Upper lobe of right lung (tissue), 1 donor: ENCODE measurements around the gene TAF4B. TPM values are rescaled to one million over a fixed set of nuclear protein-coding genes. Genes with fewer than 3 reads are reported as not detected.

Source experiments
- ATAC-seq: fragments of 200-7000 bp; cut with Tn5 transposase; one replicate; pipeline ENCODE4 v1.9.1; 2020; ENCODE audit warnings: mild to moderate bottlenecking, moderate library complexity
- DNase-seq: peaks from one replicate; pipeline ENCODE4 v3.0.0-alpha.2; 2020
- H3K27ac ChIP-seq: fragments of 200-600 bp; one replicate; pipeline ENCODE4 v1.8.0; 2022
- H3K27me3 ChIP-seq: fragments of 200-600 bp; one replicate; pipeline ENCODE4 v1.8.0; 2022; ENCODE audit warnings: mild to moderate bottlenecking
- H3K36me3 ChIP-seq: fragments of 200-600 bp; one replicate; pipeline ENCODE4 v1.8.0; 2022
- H3K4me1 ChIP-seq: fragments of 200-600 bp; one replicate; pipeline ENCODE4 v1.8.0; 2022
- H3K4me3 ChIP-seq: fragments of 200-600 bp; one replicate; pipeline ENCODE4 v1.8.0; 2022; ENCODE audit warnings: mild to moderate bottlenecking
- H3K9me3 ChIP-seq: fragments of 200-600 bp; one replicate; pipeline ENCODE4 v1.8.0; 2022
- intact Hi-C: fragments of 100-400 bp; cut with DNase I; formaldehyde crosslinking; loops from one replicate; pipeline ENCODE4 v1.11.0; 2022
- total RNA-seq: library from RNA; stranded (reverse); fragmentation: NEBNext Ultra II Directional; extraction: Animal tissue kit (Norgen Biotek cat#: 25700); gene quantifications from one replicate; pipeline ENCODE4 v1.2.1, GENCODE V29; 2021
- TF ChIP-seq, protein P1 (sequence below): fragments of 200-600 bp; IDR thresholded peaks from one replicate; pipeline ENCODE4 v1.8.0; 2022; ENCODE audit warnings: antibody characterized with exemption
- donor health status: DM: no; HTN: yes; CAD: no; lungs with severe emphysema.

TAF4B gene
- total RNA-seq, 1 donor from 2014 or later, result 3.3 TPM

DNA sequence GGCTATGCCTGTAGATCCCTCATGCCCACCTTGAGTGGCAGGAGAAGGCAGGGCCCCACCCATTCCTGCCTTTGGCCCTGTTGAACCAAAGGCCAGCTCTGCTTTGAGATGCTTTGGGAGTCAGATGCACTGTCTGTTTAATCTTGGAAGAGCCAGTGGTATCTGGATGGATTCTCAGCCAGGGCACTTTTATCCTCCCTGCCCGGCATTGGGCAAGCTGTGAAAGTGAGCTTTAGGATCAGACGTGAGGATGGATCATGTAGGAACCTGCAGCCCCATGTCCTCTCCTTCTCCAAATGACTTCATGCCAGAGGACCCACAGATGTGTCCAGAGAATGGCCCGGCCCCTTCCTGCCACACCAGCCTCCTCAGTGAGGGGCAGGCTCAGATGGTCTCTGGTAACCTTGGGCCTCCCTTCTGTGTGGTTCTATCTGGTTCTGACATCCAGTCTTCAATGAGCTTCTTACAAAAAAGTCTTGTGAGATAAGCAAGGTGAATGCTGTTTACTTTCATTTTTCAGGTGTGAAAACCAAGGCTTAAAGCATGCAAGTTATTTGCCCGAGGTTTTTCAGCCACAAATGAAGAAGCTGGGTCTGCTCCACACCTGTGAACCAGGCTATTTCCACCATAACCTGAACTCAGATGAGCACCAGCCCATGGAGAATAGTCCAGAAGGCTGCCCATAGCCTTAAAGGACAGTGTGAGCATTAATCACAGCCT, 198.3 kb downstream of the TAF4B start:
- TF ChIP-seq, protein P1, sequence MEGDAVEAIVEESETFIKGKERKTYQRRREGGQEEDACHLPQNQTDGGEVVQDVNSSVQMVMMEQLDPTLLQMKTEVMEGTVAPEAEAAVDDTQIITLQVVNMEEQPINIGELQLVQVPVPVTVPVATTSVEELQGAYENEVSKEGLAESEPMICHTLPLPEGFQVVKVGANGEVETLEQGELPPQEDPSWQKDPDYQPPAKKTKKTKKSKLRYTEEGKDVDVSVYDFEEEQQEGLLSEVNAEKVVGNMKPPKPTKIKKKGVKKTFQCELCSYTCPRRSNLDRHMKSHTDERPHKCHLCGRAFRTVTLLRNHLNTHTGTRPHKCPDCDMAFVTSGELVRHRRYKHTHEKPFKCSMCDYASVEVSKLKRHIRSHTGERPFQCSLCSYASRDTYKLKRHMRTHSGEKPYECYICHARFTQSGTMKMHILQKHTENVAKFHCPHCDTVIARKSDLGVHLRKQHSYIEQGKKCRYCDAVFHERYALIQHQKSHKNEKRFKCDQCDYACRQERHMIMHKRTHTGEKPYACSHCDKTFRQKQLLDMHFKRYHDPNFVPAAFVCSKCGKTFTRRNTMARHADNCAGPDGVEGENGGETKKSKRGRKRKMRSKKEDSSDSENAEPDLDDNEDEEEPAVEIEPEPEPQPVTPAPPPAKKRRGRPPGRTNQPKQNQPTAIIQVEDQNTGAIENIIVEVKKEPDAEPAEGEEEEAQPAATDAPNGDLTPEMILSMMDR, result no peak
- Histone ChIP-seq H3K36me3 (no peaks in the 10 kb centered on the region), H3K4me1 (no peaks in the 10 kb centered on the region), H3K9me3 (no peaks in the 10 kb centered on the region), H3K27ac (no peak overlapping the region), H3K27me3 (no peaks in the 10 kb centered on the region), H3K4me3 (no peak overlapping the region)
- DNase-seq, result no peak
- ATAC-seq, result no peak
- intact Hi-C loops, result no loop called here

DNA sequence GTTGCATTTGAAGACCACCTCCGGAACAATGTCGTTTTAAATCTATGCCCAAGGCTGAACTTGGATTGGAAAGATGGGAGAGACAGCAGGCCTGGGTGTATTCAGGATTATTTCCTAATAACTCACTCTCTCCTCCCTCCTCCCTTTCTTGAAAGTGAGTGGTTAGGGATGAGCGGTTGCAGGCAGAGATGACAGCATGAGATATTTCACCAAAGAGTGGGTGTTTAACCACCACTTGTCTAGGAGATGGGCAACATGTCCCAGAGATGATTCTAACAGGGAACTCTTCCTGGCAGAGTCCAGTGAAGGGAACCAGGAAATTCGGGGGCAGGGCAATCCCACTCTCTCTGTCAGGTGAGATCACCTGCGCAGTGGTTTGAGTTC, 198.9 kb downstream of the TAF4B start:
- DNase-seq, result no peak
- TF ChIP-seq, protein P1, result no peak
- ATAC-seq, result no peak

DNA sequence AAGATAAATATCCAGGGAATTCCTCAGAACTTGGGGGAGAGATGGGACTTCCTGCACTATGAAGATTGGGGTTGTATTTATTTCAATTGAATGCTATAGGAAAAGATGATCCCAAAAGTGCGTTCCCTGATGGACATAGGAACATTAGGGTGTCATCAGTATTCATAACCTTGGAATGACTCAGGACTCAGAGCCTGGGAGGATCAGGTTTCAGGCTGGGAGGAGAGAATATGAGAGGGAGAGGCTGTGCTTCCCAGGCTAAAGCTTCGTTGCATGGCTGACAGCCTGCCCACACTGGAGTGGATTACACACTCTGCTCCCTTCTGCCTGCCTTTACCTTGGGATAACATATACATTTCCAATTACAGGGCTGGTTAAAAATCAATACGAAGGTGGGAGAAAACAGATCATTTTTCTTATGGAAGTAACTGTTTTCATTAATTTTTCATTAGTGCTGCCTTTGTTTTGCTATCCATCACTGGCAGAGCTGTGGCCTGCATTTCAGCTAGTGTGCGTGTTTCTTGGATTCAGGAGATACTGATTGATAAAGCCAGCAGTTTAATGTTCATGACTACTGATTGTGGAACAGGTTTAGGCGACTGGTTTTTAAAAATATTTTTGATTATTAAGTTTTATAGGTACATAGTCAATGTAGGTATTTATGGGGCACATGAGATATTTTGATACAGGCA, 203.4 kb downstream of the TAF4B start:
- Histone ChIP-seq H3K9me3 (no peaks in the 10 kb centered on the region), H3K27me3 (no peaks in the 10 kb centered on the region), H3K4me3 (no peak overlapping the region), H3K4me1 (no peaks in the 10 kb centered on the region), H3K36me3 (no peaks in the 10 kb centered on the region), H3K27ac (no peak overlapping the region)
- DNase-seq (no peak), ATAC-seq (peak; percentile 38)
- TF ChIP-seq, protein P1, result no peak
- intact Hi-C loops, result no loop called here

More for the DNA sequence above, 198.9 kb downstream of the TAF4B start:
- no peak overlapping the region for H3K27ac ChIP-seq
- intact Hi-C loops, result no loop called here
- no peaks in the 10 kb centered on the region for H3K4me1 ChIP-seq
- no peaks in the 10 kb centered on the region for H3K36me3 ChIP-seq
- no peaks in the 10 kb centered on the region for H3K9me3 ChIP-seq
- H3K4me3 ChIP-seq, result no peak overlapping the region
- no peaks in the 10 kb centered on the region for H3K27me3 ChIP-seq

DNA sequence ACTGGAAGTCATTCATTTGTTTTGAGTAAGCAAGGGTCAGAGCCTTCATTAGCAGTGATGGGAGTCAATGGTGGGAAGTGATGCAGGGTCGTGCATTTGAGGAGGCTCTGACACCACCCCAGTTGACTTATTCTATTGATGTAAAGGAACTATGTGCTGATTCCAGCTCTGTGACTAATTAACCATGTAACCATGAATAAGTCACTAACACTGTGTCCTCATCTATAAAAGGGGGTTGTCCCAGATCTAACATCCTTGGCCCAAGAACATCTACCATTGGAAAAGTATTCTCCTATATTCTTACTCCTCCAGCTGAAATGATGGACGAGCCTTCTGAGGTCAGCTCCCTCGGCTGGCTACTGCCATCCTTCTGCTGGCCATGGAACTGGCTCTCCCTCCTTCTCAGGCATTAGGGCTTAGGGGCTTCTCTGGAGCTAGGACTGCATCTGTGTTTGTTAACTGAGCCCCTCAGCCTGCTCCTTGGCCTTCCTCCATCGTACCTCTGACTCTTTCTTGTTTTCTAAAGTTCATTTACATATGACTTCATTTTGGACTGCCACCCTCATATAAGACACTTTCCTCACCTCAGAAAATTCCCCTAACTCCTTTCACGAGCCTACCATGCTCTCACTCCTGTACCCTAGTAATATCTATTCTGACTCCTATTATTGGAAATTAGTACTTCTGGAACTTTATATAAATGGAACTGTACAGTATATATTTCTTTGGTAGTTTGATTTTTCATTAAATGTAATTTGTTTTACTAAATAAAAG, 206.6 kb downstream of the TAF4B start:
- DNase-seq, result no peak
- Histone ChIP-seq H3K4me3 (no peak overlapping the region), H3K36me3 (no peaks in the 10 kb centered on the region), H3K4me1 (no peaks in the 10 kb centered on the region), H3K27ac (no peak overlapping the region), H3K27me3 (no peaks in the 10 kb centered on the region), H3K9me3 (no peaks in the 10 kb centered on the region)
- TF ChIP-seq, protein P1, result no peak
- intact Hi-C loops, result no loop called here
- ATAC-seq, result no peak

DNA sequence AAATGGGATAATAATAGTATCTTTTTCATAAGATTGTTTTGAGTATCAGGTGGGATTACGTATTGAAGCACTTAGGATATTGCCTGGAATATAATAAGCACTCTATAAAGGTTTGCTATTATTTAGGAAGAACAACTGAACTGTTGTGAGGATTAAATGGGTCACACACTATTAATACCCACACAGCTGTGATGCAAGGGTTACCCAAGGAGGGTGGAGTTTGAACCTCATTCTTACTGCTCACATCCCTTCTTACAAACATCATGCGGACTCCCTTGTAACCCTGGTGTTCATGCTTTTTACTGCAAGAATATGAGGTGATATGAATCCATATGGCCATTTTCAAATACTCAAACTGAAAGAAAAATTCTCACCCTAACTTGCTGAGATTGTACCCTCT, 208.6 kb downstream of the TAF4B start:
- DNase-seq (no peak), ATAC-seq (no peak)
- Histone ChIP-seq H3K4me1 (no peaks in the 10 kb centered on the region), H3K27me3 (no peaks in the 10 kb centered on the region), H3K9me3 (no peaks in the 10 kb centered on the region), H3K4me3 (no peak overlapping the region), H3K27ac (no peak overlapping the region), H3K36me3 (no peaks in the 10 kb centered on the region)
- TF ChIP-seq, protein P1, result no peak
- intact Hi-C loops, result no loop called here
